ENCODE data around the gene RNF113A. TPM values are rescaled to one million over a fixed set of nuclear protein-coding genes. Genes with fewer than 3 reads are reported as not detected.
"Not testable (repeated sequence)": the region's sequence is repeated elsewhere in the genome, so short reads cannot be mapped to it uniquely, and the experiment has no call there.

The RNF113A gene
- total RNA-seq = 8.8 TPM

DNA sequence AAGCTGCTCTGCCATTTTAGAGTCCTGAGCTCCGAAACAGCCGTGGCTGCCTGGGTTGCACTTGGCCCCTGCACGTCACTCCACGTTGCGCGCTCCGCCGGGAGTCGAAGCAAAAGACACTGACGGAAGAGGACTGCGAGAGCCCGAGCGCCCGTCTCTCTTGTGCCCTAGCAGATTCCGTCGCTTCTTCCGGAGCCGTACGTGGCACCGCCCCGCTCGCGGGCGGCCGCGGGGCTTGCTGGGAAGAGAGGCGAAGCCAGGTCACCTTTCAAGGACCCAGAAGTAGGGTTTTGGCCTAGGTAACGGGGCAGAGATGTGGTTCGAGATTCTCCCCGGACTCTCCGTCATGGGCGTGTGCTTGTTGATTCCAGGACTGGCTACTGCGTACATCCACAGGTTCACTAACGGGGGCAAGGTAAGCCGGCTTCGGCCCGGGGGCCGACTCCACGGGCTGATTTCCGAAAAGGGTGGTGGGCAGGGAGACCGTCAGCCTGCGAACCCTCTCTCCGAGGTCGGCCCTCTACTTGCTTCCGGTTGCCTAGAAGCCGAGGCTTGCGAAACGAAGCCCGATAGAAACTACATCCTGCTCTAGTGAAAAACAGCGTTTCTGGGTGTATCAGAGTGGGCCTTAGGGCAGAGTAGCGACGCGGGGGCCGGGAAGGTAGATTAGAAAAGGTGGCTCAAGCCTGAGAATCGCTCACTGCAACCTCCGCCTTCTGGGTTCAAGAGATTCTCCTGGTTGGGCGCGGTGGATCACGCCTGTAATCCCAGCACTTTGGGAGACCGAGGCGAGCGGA, at the start of gene RNF113A, which contains the start of gene NDUFA1:
TSS of gene RNF113A (minus strand) at position 135 of the 797 bp plus-strand sequence. CDS start at position 15, 120 bp downstream.
TSS of gene NDUFA1 (plus strand) at position 234 of the 797 bp plus-strand sequence. CDS start at position 314, 80 bp downstream.
- DNase-seq (ENCODE audit: low spot score) (peak; percentile 88), ATAC-seq (peak; percentile 98)
- intact Hi-C loops (cut with DNase I) = no loop called here

DNA sequence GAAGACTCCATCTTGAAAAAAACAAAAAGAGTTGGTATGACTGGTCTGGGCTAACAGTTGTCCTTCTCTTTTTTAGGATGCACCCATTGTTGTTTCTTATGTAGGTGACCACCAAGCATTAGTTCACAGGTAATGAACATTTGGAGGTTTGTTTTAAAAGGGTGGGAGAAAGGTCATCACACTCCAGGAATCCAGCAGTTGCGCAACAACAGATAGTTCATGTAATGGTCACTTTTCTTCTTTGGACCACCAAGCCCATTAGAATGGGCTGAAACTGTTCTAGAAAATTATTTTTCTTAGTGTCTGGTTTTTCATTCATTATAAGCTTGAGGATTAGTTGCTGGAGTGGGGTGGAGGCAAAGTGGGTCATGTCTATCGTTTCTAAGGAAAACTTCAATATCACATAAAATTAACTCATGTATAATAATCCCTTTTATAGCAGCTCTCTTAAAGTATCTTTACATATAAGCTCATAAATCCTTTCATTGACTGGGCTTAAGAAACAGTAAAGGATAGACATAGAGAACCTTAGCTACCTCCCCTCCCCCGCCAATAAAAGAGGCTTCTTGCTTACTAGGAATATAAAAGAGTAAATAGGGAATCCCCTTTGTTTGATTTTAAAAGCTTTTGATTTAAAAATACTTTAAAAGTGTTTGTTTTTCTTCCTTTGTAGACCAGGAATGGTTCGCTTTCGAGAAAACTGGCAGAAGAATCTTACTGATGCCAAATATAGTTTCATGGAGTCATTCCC, 48.5 kb upstream of the RNF113A start:
- ATAC-seq (no peak), DNase-seq (ENCODE audit: low spot score) (no peak)
- intact Hi-C loops (cut with DNase I) = no loop called here

DNA sequence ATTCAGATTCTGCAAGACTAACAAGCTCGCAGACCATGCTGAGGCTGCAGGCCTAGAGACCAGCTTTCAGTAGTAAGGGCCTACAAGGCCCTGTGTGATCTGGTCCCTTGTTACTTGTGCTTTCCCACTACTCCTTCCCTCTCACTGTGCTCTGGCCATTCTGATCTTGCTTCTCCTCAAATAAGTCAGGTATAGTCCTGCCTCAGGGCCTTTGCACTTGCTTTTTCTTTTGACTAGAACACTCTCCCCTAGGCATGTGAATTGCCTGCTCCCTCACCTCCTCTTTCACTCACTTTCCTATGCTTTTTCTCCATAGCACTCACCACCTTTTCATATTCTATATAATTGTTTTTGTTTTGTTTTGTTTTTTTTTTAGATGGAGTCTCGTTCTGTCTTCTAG, 46.3 kb upstream of the RNF113A start:
- intact Hi-C loops (cut with DNase I) = no loop called here
- ATAC-seq (no peak), DNase-seq (ENCODE audit: low spot score) (no peak)

DNA sequence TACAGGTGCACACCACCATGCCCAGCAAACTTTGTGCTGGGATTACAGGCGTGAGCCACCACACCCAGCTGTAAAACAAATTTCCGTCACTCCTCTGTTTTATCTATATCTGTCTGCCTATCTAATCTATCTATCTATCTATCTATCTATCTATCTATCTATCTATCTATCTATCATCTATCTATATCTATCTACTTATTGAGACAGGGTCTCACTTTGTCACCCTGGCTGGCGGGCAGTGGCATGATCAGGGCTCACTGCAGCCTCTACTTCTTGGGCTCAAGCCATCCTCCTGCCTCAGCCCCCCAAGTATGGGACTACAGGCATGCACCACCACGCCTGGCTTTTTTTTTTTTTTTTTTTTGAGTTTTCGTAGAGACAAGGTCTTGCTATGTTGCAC, 44.8 kb upstream of the RNF113A start:
- DNase-seq (ENCODE audit: low spot score) (no peak), ATAC-seq (no peak)
- intact Hi-C loops (cut with DNase I) = no loop called here

DNA sequence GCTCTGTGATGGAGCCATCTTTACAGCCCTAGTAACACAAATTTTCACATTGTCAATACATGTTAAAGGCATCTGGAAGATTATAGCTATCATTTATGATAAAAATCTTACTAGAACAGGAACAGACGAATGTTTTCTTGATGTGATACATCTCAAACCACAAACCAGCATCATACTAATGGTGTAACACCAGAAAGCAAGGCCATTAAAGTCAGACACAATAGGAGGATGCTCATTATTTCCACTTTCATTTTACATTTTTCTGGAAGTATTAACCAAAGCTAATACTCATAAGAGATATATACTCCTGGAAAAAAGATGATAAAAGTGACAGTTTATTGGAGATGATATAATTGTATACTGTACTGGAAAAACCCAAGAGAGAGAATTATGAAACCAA, 29.4 kb upstream of the RNF113A start:
- no peak for ATAC-seq
- intact Hi-C loops (cut with DNase I) = no loop called here
- no peak for DNase-seq (ENCODE audit: low spot score)

DNA sequence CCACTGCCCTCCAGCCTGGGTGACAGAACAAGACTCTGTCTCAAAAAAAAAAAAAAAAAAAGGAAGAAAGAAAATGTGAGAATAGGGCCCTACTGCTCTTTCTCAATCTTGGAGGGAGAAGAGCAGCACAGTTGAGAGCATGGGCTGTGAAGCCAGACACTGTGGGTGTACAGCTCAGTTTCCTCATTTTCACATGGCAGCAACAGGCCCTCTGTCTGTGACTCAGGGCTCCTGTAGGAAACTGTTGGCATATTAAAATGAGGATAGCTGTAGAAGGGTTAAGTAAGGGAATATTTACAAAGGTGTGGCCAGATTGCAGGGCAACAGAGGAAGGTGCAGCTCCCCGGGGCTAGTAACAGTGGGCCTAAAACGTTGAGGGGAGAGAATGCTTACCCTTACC, 27.6 kb upstream of the RNF113A start:
- peak; percentile 0 for DNase-seq (ENCODE audit: low spot score)
- intact Hi-C loops (cut with DNase I) = no loop called here
- ATAC-seq = no peak

DNA sequence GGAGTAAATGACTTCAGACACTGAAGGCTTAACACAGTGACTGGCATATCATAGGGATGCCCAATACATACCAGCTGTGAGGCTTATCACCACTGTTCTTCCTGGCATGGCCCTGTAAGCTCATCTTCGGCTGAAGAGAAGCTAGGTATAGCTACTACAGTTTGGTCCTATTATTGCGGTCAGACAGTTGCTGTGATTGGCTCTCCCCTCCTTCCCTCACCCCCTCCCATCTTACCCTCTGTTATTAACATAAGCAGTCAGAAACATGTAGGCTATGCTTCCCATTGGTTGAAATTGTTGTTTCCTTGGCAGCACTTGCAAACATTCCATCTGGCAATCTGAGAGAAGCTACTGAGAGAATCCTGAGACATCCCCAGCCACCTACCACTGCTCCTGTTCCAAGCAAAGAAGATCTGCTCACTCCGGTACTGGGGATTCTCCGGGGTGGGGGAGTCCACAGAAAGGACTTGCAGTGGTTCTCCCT, 24.4 kb upstream of the RNF113A start, which contains the start of gene AKAP14:
TSS of gene AKAP14 (plus strand) at position 51 of the 484 bp plus-strand sequence. CDS start 7,331 bp downstream, outside the sequence.
- intact Hi-C loops (cut with DNase I) = no loop called here

DNA sequence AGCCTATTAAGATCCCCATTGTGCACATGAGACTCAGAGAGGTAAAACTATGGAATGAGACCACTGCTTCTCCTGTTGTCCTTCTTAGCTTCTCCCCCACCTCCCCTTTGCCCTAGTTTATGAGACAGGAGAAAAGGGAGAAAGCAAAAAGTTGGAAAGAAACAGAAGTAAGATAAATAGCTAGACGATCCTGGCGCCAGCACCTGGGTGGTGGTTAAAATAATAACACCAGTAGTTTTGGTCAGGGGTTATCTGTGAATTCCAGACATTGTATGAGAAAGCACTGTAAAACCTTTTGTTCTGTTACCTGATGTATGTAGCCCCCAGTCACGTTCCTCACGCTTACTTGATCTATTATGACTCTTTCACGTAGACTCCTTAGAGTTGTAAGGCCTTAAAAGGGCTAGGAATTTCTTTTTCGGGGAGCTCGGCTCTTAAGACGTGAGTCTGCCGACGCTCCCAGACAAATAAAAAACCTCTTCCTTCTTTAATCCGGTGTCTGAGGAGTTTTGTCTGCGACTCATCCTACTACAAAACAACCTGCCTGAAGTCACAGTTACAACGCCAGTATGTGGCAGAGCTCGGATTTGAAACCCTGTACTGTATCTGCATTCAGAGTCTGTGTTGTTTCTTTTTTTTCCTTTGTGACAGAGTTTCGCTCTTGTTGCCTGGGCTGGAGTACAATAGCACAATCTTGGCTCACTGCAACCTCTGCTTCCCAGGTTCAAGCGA, 20.6 kb upstream of the RNF113A start:
- intact Hi-C loops (cut with DNase I); ATAC-seq; DNase-seq (ENCODE audit: low spot score): not testable (repeated sequence)

More for the DNA sequence above, 24.4 kb upstream of the RNF113A start, which contains the start of gene AKAP14:
- DNase-seq (ENCODE audit: low spot score) (no peak), ATAC-seq (no peak)

DNA sequence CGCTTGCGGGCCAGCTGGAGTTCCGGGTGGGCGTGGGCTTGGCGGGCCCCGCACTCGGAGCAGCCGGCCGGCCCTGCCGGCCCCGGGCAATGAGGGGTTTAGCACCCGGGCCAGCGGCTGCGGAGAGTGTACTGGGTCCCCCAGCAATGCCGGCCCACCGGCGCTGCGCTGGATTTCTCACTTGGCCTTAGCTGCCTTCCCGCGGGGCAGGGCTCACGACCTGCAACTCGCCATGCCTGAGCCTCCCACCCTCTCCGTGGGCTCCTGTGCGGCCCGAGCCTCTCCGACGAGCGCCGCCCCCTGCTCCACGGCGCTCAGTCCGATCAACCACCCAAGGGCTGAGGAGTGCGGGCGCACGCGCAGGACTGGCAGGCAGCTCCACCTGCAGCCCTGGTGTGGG, 19.1 kb upstream of the RNF113A start:
- intact Hi-C loops (cut with DNase I); ATAC-seq: not testable (repeated sequence)
- peak; percentile 30 for DNase-seq (ENCODE audit: low spot score)

DNA sequence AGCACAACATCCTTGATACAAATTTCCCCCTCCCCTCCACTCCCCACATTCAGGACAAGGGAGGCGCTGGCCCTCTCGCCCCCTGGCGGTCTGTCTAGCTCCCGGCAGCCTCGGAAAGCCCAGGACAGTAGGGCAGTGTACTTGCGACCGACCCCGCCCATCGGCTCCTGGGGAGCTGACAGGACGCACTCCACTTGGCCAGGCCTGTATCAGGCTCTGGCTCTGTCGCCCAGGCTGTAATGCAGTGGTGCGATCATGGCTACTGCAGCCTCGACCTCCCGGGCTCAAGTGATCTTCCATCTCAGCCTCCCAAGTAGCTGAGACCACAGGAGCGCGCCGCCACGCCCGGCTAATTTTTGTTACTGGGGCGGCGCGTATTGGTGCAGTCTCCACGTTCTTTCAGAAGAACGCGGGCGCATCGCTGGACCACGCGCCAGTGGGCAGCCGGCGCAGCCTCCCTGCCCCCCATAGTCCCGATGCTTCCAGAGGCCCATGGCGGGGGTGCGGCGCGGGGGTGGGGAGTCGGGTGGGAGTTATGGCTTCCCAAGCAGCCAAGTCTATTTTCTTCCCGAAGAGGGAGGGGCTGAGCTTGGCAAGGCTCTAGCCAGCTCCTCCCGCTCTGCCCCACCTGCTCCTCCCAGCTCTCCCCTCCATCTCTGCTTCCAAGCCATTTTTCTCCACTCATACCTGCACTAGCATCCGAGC, 16.3 kb upstream of the RNF113A start:
- DNase-seq (ENCODE audit: low spot score) = peak; percentile 59
- ATAC-seq = peak; percentile 62
- intact Hi-C loops (cut with DNase I) = no loop called here

DNA sequence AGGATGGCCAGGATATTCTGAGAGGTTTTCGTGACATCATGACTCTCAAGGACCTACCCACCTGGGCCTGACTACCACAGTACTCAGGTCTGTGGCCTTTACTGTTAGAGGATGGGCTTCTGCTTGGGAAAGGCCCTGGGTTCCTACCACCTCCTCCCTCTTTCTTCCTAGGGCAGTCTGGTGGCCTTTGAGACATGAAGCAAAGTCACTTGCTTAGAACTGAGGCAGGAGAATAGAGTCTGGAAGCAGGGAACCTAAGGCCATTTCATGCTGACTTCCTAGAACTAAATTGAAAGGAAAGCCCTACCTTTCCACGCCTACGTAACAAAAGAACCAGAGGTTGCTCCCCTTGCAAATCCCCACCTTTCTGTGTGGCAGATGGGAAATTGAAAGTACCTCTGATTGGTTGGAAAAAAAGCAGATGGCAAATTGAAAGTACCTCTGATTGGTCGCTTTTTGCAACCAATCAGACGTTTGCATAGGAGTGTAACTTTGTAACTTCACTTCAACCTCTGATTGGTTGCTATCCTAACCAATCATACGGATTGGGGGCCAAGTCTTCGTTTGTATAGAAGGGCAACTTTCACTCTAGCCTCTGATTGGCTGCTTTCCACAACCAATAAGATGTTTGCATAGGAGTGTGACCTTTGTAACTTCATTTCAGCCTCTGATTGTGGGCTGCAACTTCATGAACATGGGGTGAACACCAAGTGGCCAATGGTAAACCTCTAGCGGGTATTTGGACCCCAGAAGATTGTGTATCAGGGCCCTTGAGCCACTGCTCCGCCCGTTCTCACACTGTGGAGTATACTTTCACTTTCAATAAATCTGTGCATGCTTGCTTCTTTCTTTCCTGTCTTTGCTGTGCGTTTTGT, 14.3 kb upstream of the RNF113A start:
- ATAC-seq (no peak), DNase-seq (ENCODE audit: low spot score) (no peak)
- intact Hi-C loops (cut with DNase I) = no loop called here

DNA sequence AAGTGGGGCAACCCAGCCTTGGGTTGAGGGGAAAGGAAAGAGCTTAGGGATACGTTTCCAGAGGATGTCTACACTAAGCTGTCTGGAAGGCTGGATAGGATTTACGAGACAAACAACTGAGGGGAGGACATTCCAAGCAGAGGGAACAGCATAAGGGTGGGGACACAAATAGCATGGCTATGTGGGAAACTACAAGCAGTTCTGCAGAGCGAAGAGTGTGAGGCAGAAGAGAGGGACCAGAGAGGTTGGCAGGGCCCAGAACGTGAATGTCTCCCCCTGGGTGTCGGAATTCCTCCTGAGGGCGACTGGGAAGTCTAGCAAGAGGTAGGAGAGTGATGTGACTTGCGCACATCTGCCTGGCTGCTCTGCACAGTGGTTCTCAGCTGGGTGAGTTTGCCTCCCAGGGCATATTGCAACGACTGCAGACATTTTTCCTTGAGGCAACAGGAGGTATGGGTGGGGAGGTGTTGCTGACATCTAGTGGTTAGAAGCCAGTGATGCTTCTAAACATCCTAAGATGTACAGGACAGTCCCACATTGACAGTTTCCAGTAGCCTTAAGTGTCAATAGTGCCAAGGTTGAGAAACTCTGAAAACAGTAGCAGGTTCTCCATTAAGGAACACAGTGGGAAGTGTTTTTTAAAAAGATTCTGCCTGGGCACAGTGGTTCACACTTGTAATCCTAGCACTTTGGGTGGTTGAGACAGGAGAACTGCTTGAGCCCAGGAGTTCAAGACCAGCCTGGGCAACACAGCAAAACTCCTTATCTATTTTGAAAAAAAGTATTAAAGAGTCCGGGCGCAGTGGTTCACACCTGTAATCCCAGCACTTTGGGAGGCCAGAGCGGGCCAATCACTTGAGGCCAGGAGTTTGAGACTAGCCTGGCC, 9.3 kb upstream of the RNF113A start:
- DNase-seq (ENCODE audit: low spot score) (peak; percentile 42), ATAC-seq (peak; percentile 88)
- intact Hi-C loops (cut with DNase I) = no loop called here

DNA sequence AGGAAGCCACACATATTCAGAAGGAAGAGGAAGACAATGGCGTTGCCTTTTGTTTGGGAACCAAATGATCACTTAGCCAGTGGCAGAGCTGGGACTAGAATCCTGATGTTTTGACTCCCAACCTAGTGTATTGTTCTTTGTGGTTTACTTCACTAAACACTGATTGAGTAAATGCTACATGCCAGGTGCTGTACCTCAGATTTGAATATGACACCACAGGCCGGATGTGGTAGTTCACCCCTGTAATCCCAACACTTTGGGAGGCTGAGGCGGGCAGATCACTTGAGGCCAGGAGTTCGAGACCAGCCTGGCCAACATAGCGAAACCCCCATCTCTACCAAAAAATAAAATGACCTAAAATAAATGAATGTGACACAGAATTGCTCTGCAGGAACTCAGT, 8.5 kb upstream of the RNF113A start:
- DNase-seq (ENCODE audit: low spot score) = no peak
- no peak for ATAC-seq
- intact Hi-C loops (cut with DNase I) = no loop called here

DNA sequence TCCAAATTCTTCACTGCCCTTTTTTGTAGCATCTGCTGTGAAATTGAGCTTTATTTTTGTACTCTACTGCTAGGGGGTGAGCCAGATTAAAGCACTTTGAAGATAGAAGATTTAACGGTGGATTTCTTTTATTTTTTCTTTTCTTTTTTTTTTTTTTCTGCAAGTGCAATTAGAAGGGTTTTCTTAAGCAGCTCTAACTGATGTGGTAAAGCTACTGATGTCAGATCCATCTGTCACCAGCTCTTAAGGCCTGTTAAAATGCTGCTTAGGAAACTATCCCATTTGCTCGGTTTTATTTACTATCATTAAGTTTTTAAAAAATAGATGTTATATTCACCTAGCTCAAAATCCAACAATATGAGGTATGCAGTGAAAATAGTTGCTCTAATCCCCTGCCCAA, 7.2 kb upstream of the RNF113A start:
- intact Hi-C loops (cut with DNase I) = no loop called here
- ATAC-seq (no peak), DNase-seq (ENCODE audit: low spot score) (no peak)

DNA sequence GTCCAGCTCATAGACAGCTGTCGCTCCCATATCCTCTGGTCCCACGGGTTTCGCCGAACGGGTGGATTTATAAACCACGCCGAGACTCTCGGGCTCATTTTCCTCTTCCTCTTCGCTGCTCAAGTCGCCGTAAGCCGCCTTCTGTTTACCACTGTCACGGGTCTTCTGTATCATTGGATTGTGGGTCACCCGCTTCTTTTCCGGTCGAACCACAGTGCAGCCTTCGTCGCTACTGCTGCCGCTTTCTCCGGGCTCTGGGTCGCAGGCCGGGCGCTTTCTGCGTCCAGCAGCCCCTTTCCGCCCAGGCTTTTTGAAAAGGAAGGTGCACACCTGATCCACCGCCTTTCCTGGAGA, 311 bp downstream of the RNF113A start:
- peak; percentile 58 for ATAC-seq
- DNase-seq (ENCODE audit: low spot score) = no peak
- intact Hi-C loops (cut with DNase I) = no loop called here

DNA sequence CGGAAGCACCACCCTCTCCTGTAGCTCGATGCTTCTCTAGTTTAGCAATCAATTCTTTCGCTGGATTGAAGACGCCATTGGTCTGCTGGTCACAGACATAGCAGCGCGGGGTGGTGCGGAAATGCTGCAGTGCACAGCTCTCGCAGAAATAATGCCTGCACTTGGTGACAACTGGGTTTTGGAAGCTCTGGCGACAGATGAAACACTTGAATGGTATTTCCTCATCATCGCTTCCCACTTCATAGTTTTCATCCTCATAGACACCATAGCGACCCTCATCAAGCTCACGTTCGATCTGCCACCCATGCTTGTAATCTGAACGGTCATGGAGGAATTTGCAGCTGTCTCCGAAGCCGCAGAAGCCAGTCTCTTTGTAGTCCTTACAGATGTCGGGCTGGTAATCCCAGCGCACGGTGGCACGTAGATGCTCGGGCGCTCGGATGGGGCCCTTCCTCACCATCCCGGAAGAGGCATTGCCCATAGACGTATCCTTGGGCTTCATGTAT, 854 bp downstream of the RNF113A start:
- intact Hi-C loops (cut with DNase I) = no loop called here
- ATAC-seq (peak; percentile 42), DNase-seq (ENCODE audit: low spot score) (no peak)

DNA sequence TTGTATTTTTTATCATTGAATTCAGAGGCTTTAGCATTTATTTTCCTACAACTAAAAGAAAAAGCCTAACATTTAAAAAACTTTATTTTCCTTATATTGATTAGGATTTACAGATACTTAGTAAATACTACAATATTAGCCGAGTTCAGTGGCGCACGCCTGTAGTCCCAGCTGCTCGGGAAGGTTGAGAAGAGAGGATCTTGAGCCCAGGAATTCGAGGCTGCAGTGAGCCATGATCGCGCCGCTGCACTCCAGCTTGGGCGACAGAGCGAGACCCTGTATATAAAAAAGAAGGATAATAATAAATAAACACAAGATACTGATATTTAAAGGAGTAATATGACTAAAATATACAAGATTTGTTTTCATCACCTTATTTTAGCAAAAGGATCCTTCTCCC, 18.1 kb downstream of the RNF113A start:
- peak; percentile 46 for ATAC-seq
- intact Hi-C loops (cut with DNase I) = no loop called here

More for the DNA sequence above, 18.1 kb downstream of the RNF113A start:
- no peak for DNase-seq (ENCODE audit: low spot score)
